B cell (primary cell): Measurements from ENCODE around the gene DYNLT1. TPM values are rescaled to one million over a fixed set of nuclear protein-coding genes. Genes with fewer than 3 reads are reported as not detected.

Experiments used
- ATAC-seq: fragments of 200-7000 bp; cut with Tn5 transposase; one replicate; pipeline ENCODE4 v1.10.0; 2021; ENCODE audit warnings: low read depth, mild to moderate bottlenecking, moderate number of reproducible peaks, moderate library complexity
- CTCF ChIA-PET: fragments of 350-600 bp; sonication (Branson Sonifier 250); formaldehyde crosslinking; loops from one replicate; lab custom pipeline; 2021; ENCODE audit warnings: antibody characterized with exemption, inconsistent platforms; lab: Charles Lee
- POLR2A ChIA-PET: fragments of 350-600 bp; sonication (Branson Sonifier 250); formaldehyde crosslinking; loops from one replicate; lab custom pipeline; 2021; ENCODE audit warnings: antibody characterized with exemption; lab: Charles Lee
- DNase-seq: peaks from one replicate; pipeline ENCODE4 v3.0.0; 2013
- H2AFZ ChIP-seq: 2 replicates; pipeline ENCODE4 v1.6.1; 2012; ENCODE audit warnings: mild to moderate bottlenecking, low read depth, low read length; ENCODE audit not compliant: insufficient read depth, poor library complexity, severe bottlenecking
- H3K27ac ChIP-seq, 2 donors: 1 replicate in 1 of 2; 2 replicates in 1 of 2; pipeline ENCODE4 v1.5.1; 2012 to 2013; ENCODE audit warnings: low read length in 2 of 2, mild to moderate bottlenecking in 2 of 2, moderate library complexity in 1 of 2
- H3K27me3 ChIP-seq, 4 experiments: fragments of 200-600 bp in 1 of 4; sonication (generic) in 1 of 4; replicated peaks in 1 of 4; 1 replicate in 2 of 4; 2 replicates in 2 of 4; pipeline versions ENCODE4 v1.6.1 to v1.7.0; 2013 to 2016; ENCODE audit warnings: low read length in 3 of 4, mild to moderate bottlenecking in 2 of 4, mixed read lengths in 1 of 4, moderate library complexity in 1 of 4; ENCODE audit not compliant: insufficient read depth in 4 of 4, control insufficient read depth in 3 of 4; ENCODE audit errors: control extremely low read depth in 1 of 4
- H3K36me3 ChIP-seq, 2 experiments: replicated peaks in 1 of 2; 1 replicate in 1 of 2; 2 replicates in 1 of 2; pipeline versions ENCODE4 v1.6.1 to v1.7.1; 2013; ENCODE audit warnings: low read length in 1 of 2; ENCODE audit not compliant: insufficient read depth in 2 of 2, control insufficient read depth in 1 of 2; ENCODE audit errors: control extremely low read depth in 1 of 2, extremely low read depth in 1 of 2
- H3K4me1 ChIP-seq, 2 donors: fragments of 200-600 bp in 1 of 2; sonication (generic) in 1 of 2; 1 replicate in 1 of 2; 2 replicates in 1 of 2; pipeline versions ENCODE4 v1.5.1 to v1.6.1; 2013 to 2017; ENCODE audit warnings: low read length in 2 of 2; ENCODE audit not compliant: control insufficient read depth in 2 of 2, insufficient read depth in 2 of 2
- H3K4me2 ChIP-seq: replicated peaks from 2 replicates; pipeline ENCODE3; 2012; ENCODE audit warnings: mild to moderate bottlenecking, low read depth, low read length; ENCODE audit not compliant: poor library complexity, severe bottlenecking
- H3K4me3 ChIP-seq, 5 experiments: fragments of 200-600 bp in 1 of 5; sonication (generic) in 1 of 5; 1 replicate in 3 of 5; 2 replicates in 2 of 5; pipeline versions ENCODE4 v1.5.1 to v1.7.0; 2011 to 2016; ENCODE audit warnings: low read length in 4 of 5, mild to moderate bottlenecking in 4 of 5, low read depth in 2 of 5, control low read depth in 1 of 5, moderate library complexity in 1 of 5; ENCODE audit not compliant: insufficient read depth in 1 of 5; ENCODE audit errors: control extremely low read depth in 1 of 5, extremely low read depth in 1 of 5
- H3K79me2 ChIP-seq: fragments of 200-600 bp; sonication (generic); one replicate; pipeline ENCODE4 v1.6.0; 2016; ENCODE audit warnings: low read length; ENCODE audit not compliant: control insufficient read depth, insufficient read depth
- H3K9ac ChIP-seq: fragments of 200-600 bp; sonication (generic); 2 replicates; pipeline ENCODE4 v1.6.1; 2017; ENCODE audit warnings: mild to moderate bottlenecking, low read length, moderate library complexity
- H3K9me3 ChIP-seq, 3 donors: one replicate each; pipeline versions ENCODE4 v1.6.1 to v1.7.1; 2013; ENCODE audit warnings: low read length in 2 of 3; ENCODE audit not compliant: control insufficient read depth in 2 of 3, insufficient read depth in 1 of 3; ENCODE audit errors: control extremely low read depth in 1 of 3
- H4K20me1 ChIP-seq: 2 replicates; pipeline ENCODE4 v1.6.0; 2012; ENCODE audit warnings: mild to moderate bottlenecking, low read length; ENCODE audit not compliant: insufficient read depth, control insufficient read depth, poor library complexity, severe bottlenecking
- H3K27ac Mint-ChIP-seq: one replicate; pipeline ENCODE4 v1.8.0; 2021; ENCODE audit warnings: mixed read lengths
- H3K27me3 Mint-ChIP-seq: one replicate; pipeline ENCODE4 v1.8.0; 2021; ENCODE audit warnings: mixed read lengths
- H3K4me1 Mint-ChIP-seq: one replicate; pipeline ENCODE4 v1.8.0; 2021; ENCODE audit warnings: mixed read lengths
- H3K4me3 Mint-ChIP-seq: one replicate; pipeline ENCODE4 v1.8.0; 2021; ENCODE audit warnings: mixed read lengths
- H3K9me3 Mint-ChIP-seq: one replicate; pipeline ENCODE4 v1.8.0; 2022; ENCODE audit warnings: mixed read lengths; ENCODE audit not compliant: insufficient read depth
- EZH2 ChIP-seq: IDR thresholded peaks from 2 replicates; pipeline ENCODE4 v1.6.1; 2012; ENCODE audit warnings: borderline replicate concordance, low read depth, mild to moderate bottlenecking, moderate library complexity, low read length; ENCODE audit not compliant: insufficient read depth, poor library complexity, severe bottlenecking
- WGBS: methylation state at CpG from one replicate; pipeline ENCODE4 v1.1.5; 2013; ENCODE audit warnings: missing lambda C conversion rate; ENCODE audit not compliant: insufficient coverage; 5-methylcytosine and 5-hydroxymethylcytosine counted together
- intact Hi-C: fragments of 100-400 bp; cut with micrococcal nuclease; formaldehyde crosslinking; loops from one replicate; pipeline ENCODE4 v1.10.0; 2022
- polyA plus RNA-seq: library from polyadenylated mRNA; depleted of rRNA; stranded (reverse); fragments of >200 nt; gene quantifications from 2 replicates; pipeline ENCODE4 v1.2.3, GENCODE V29; 2012
- total RNA-seq, 2 donors: library from RNA; stranded (reverse); fragments of 120-200 nt in 1 of 2; gene quantifications; 1 replicate in 1 of 2; 2 replicates in 1 of 2; pipeline versions ENCODE4 v1.2.3 to v1.2.4, GENCODE V29; 2013 to 2022
- TF ChIP-seq, protein P1 (sequence below): fragments of 200-600 bp; IDR thresholded peaks from one replicate; pipeline ENCODE4 v1.8.0; 2022; ENCODE audit warnings: antibody characterized with exemption, mild to moderate bottlenecking

Gene DYNLT1
- total and polyA plus RNA-seq, 2 donors (not counting 1 experiment from before 2014, with no cell fraction given) = 34.8 to 62.6 TPM

- Mint-ChIP-seq H3K27me3 (no peaks in the 10 kb centered on the region), H3K4me3 (no peak overlapping the region), H3K27ac (no peak overlapping the region), H3K4me1 (no peaks in the 10 kb centered on the region), H3K9me3 (no peaks in the 10 kb centered on the region)
- intact Hi-C loops = no loop called here
- Histone ChIP-seq H3K79me2 (no peaks in the 10 kb centered on the region), H3K4me3 (no peak overlapping the region), H2AFZ (no peak overlapping the region), H3K4me1 (no peaks in the 10 kb centered on the region), H3K27ac (no peak overlapping the region), H4K20me1 (no peaks in the 10 kb centered on the region), H3K36me3 (peaks cover 2 to 44% of the 10 kb centered on the region in 2 experiments), H3K4me2 (no peak overlapping the region), H3K9ac (no peak overlapping the region), H3K9me3 (no peaks in the 10 kb centered on the region), H3K27me3 (no peaks in the 10 kb centered on the region)
- CTCF ChIA-PET = interaction anchor here (2.4 kb wide), 1 partner anchor 64 kb away, joined by 8 read pairs; no protein-coding TSS in a partner anchor
- ATAC-seq = no peak
- WGBS = 93% methylated on average over 9 of the region's 9 CpGs
- no peak for DNase-seq
- TF ChIP-seq, protein P1, sequence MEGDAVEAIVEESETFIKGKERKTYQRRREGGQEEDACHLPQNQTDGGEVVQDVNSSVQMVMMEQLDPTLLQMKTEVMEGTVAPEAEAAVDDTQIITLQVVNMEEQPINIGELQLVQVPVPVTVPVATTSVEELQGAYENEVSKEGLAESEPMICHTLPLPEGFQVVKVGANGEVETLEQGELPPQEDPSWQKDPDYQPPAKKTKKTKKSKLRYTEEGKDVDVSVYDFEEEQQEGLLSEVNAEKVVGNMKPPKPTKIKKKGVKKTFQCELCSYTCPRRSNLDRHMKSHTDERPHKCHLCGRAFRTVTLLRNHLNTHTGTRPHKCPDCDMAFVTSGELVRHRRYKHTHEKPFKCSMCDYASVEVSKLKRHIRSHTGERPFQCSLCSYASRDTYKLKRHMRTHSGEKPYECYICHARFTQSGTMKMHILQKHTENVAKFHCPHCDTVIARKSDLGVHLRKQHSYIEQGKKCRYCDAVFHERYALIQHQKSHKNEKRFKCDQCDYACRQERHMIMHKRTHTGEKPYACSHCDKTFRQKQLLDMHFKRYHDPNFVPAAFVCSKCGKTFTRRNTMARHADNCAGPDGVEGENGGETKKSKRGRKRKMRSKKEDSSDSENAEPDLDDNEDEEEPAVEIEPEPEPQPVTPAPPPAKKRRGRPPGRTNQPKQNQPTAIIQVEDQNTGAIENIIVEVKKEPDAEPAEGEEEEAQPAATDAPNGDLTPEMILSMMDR = no peak
- no peak for TF ChIP-seq EZH2
- POLR2A ChIA-PET = no interaction called here
Observed at GRCh38 chr6:158627940-158628211, 16.7 kb downstream of the DYNLT1 start.

DNA sequence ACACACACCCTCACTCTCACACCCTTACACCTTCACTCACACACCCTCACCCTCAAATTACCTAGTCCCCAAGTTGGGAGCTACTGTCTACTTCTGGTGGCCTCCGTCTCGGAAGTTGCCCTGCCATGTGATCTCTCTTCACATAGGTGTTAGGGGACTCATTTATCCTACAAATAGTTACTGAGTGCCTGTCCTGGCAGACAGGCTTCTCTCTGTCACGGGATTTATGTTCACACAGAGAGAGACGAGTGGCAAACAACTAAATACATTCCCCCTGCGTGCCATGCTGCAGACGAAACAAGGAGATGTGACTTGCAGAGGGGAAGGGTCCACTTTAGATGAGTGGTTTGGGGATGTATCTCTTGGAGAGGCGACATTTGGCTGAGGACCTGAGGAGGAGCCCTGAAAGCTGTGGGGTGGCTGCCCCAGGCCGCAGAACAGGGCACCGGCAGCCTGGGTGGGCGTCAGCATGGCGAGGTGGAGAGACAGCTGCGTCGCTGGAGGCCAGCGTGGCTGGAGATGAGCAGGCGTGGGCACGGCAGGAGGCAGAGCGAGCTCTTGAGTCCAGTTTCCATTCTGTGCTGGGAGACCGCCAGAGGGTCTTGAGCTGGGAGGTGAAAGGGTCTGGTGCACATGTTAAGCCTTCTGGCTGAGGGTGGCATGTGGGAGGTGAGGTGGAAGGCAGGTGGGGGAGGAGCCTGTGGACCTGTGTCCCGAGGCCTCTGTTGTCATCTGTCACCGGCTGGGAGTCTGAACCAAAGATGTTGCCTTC is 17.2 kb downstream of the DYNLT1 start:
- Mint-ChIP-seq H3K27ac (no peak overlapping the region), H3K9me3 (no peaks in the 10 kb centered on the region), H3K4me3 (no peak overlapping the region), H3K4me1 (no peaks in the 10 kb centered on the region), H3K27me3 (no peaks in the 10 kb centered on the region)
- 96% methylated on average over 18 of the region's 20 CpGs for WGBS
- no peaks in the 10 kb centered on the region for H3K4me1 ChIP-seq
- H3K36me3 ChIP-seq = peaks cover 2 to 49% of the 10 kb centered on the region in 2 experiments
- H3K9me3 ChIP-seq = no peaks in the 10 kb centered on the region
- ChIA-PET CTCF (no interaction called here), POLR2A (no interaction called here)
- H4K20me1 ChIP-seq = no peaks in the 10 kb centered on the region
- H3K9ac ChIP-seq = no peak overlapping the region
- DNase-seq = no peak
- no peak overlapping the region for H2AFZ ChIP-seq
- no peak for ATAC-seq
- intact Hi-C loops = no loop called here
- H3K4me3 ChIP-seq = no peak overlapping the region
- no peak overlapping the region for H3K4me2 ChIP-seq
- no peak for TF ChIP-seq EZH2
- TF ChIP-seq, protein P1 = no peak
- H3K27ac ChIP-seq = no peak overlapping the region
- no peaks in the 10 kb centered on the region for H3K27me3 ChIP-seq
- no peaks in the 10 kb centered on the region for H3K79me2 ChIP-seq
